Bone marrow (tissue), 2 donors: ENCODE data around the gene FAAP24.
"Not testable (repeated sequence)": the region's sequence is repeated elsewhere in the genome, so short reads cannot be mapped to it uniquely, and the experiment has no call there.

Source experiments
- DNase-seq, 2 donors: peaks; one replicate each; lab custom pipeline; 2025; lab: John Stamatoyannopoulos, UW

FAAP24 gene

GRCh38 chr19:32971715-32972540 lies at the start of gene FAAP24, which contains the start of gene CEP89:
Gene FAAP24 (plus strand): TSS chr19:32972242. CDS start chr19:32973197, 955 bp downstream.
Gene CEP89 (minus strand): TSS chr19:32971958. CDS start chr19:32971874, 84 bp downstream.
- peak; percentile 88 to 99 for DNase-seq

GRCh38 chr19:32924200-32924599 lies 47.8 kb upstream of the FAAP24 start:
- no peak for DNase-seq

- no peak for DNase-seq
Observed at GRCh38 chr19:32928806-32929205, 43.2 kb upstream of the FAAP24 start.

- DNase-seq = no peak
Observed at GRCh38 chr19:32930567-32930966, 41.5 kb upstream of the FAAP24 start.

- no peak for DNase-seq
Observed at GRCh38 chr19:32933571-32933970, 38.5 kb upstream of the FAAP24 start.

GRCh38 chr19:32935629-32936028 lies 36.4 kb upstream of the FAAP24 start:
- no peak for DNase-seq

- DNase-seq = no peak
Observed at GRCh38 chr19:32936065-32936464, 36.0 kb upstream of the FAAP24 start.

GRCh38 chr19:32941273-32941672 lies 30.8 kb upstream of the FAAP24 start:
- DNase-seq = not testable (repeated sequence)

- DNase-seq = no peak
Observed at GRCh38 chr19:32945260-32945659, 26.8 kb upstream of the FAAP24 start.

- DNase-seq = no peak
Observed at GRCh38 chr19:32966750-32967149, 5.3 kb upstream of the FAAP24 start.

- no peak for DNase-seq
Observed at GRCh38 chr19:32969549-32969948, 2.5 kb upstream of the FAAP24 start.

GRCh38 chr19:32971012-32971595 lies 938 bp upstream of the FAAP24 start:
- DNase-seq = no peak

- peak; percentile 2 to 5 for DNase-seq
Observed at GRCh38 chr19:32976223-32976805, 4.3 kb downstream of the FAAP24 start.

GRCh38 chr19:32977280-32977679 lies 5.2 kb downstream of the FAAP24 start:
- no peak for DNase-seq

- not testable (repeated sequence) for DNase-seq
Observed at GRCh38 chr19:32977813-32978212, 5.8 kb downstream of the FAAP24 start.

GRCh38 chr19:32979807-32980206 lies 7.8 kb downstream of the FAAP24 start:
- not testable (repeated sequence) for DNase-seq

- DNase-seq = not testable (repeated sequence)
Observed at GRCh38 chr19:32982488-32982887, 10.4 kb downstream of the FAAP24 start.

GRCh38 chr19:32988254-32988653 lies 16.2 kb downstream of the FAAP24 start:
- not testable (repeated sequence) for DNase-seq

- no peak for DNase-seq
Observed at GRCh38 chr19:32988724-32989123, 16.7 kb downstream of the FAAP24 start.

- not testable (repeated sequence) for DNase-seq
Observed at GRCh38 chr19:32995966-32996365, 23.9 kb downstream of the FAAP24 start.

GRCh38 chr19:32997061-32997464 lies 25.0 kb downstream of the FAAP24 start:
- not testable (repeated sequence) for DNase-seq

- no peak for DNase-seq
Observed at GRCh38 chr19:32997716-32998355, 25.8 kb downstream of the FAAP24 start.
